Duodenal mucosa (tissue), 2 donors: Measurements from ENCODE around the gene TLX3.

Experiments
- H3K27ac ChIP-seq: one replicate; pipeline ENCODE4 v1.7.0; 2013; ENCODE audit warnings: low read depth, low read length
- H3K27me3 ChIP-seq, 2 donors: one replicate each; pipeline ENCODE4 v1.7.0; 2013; ENCODE audit warnings: low read length in 2 of 2, control low read depth in 1 of 2; ENCODE audit not compliant: insufficient read depth in 2 of 2, control insufficient read depth in 1 of 2
- H3K36me3 ChIP-seq, 2 donors: one replicate each; pipeline ENCODE4 v1.7.0; 2013; ENCODE audit warnings: low read length in 2 of 2, control low read depth in 1 of 2; ENCODE audit not compliant: insufficient read depth in 2 of 2, control insufficient read depth in 1 of 2
- H3K4me1 ChIP-seq, 2 donors: one replicate each; pipeline ENCODE4 v1.7.0; 2013; ENCODE audit warnings: low read length in 2 of 2, control low read depth in 1 of 2; ENCODE audit not compliant: insufficient read depth in 2 of 2, control insufficient read depth in 1 of 2
- H3K4me3 ChIP-seq, 2 donors: one replicate each; pipeline ENCODE4 v1.7.0; 2013; ENCODE audit warnings: low read length in 2 of 2, low read depth in 1 of 2
- H3K9ac ChIP-seq, 2 donors: one replicate each; pipeline ENCODE4 v1.7.0; 2013; ENCODE audit warnings: low read length in 2 of 2, low read depth in 1 of 2
- H3K9me3 ChIP-seq, 2 donors: one replicate each; pipeline ENCODE4 v1.7.0; 2013; ENCODE audit warnings: low read length in 2 of 2, control low read depth in 1 of 2; ENCODE audit not compliant: control insufficient read depth in 1 of 2

Gene TLX3

DNA sequence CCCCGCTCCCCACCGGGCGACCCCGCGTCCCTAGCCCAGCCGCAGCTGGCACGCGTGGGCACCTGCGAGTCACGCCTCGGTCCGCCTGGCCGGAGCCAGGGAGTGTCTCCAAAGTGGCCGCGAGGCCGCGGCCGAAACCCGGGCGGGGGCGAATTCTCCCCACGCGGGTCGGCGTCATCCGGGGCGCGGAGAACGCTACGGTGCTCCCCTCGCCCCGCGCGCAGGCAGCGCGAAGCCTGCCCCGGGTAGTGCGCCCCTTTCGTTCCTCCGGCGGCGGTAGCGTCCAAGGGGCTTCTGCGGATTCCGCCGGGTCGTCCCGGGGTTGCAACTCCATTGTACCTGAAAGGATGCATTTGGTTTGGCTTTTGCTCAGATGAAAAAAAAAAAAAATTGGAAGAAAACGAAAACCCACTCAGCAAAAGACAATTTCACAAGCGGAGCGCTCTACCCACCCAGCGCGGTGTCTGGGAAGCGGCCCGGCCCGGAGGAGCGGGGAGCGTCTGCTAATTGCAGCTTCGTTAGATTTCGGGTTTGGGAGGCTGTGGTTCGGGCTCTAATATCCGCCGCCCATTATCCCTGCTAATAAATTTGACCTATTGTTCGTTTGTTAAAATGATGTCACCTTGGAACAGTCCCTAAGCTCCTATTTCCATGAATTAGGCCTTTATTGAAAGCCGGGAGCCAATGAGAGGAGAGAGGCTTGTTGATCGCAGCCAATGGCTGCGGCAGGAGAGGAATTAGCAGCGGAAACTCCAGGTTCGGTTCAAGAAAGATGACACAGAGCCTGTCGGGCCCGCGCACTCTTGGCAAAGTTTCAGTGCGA, at the start of gene TLX3:
TSS of gene TLX3 (plus strand) at position 796 of the 823 bp plus-strand sequence. CDS start 118 bp downstream, outside the sequence.
- Histone ChIP-seq H3K9me3 (no peaks in the 10 kb centered on the region), H3K9ac (no peak within 1 kb of the TSS), H3K27me3 (peaks cover 90% of the 10 kb centered on the region in 2 donors), H3K36me3 (no peaks in the 10 kb centered on the region), H3K4me3 (no peak within 1 kb of the TSS), H3K27ac (no peak within 1 kb of the TSS), H3K4me1 (peaks cover 0 to 7% of the 10 kb centered on the region in 2 donors)

GRCh38 chr5:171261361-171261760, 47.7 kb upstream of the TLX3 start:
- Histone ChIP-seq H3K36me3 (no peaks in the 10 kb centered on the region), H3K9me3 (no peaks in the 10 kb centered on the region), H3K4me1 (no peaks in the 10 kb centered on the region), H3K27ac (no peak overlapping the region), H3K9ac (no peak overlapping the region), H3K27me3 (no peaks in the 10 kb centered on the region), H3K4me3 (no peak overlapping the region)

- Histone ChIP-seq H3K27ac (no peak overlapping the region), H3K9me3 (no peaks in the 10 kb centered on the region), H3K27me3 (no peaks in the 10 kb centered on the region), H3K36me3 (no peaks in the 10 kb centered on the region), H3K9ac (no peak overlapping the region), H3K4me1 (no peaks in the 10 kb centered on the region), H3K4me3 (no peak overlapping the region)
These were observed 47.1 kb upstream of the TLX3 start for GRCh38 chr5:171261904-171262303.

DNA sequence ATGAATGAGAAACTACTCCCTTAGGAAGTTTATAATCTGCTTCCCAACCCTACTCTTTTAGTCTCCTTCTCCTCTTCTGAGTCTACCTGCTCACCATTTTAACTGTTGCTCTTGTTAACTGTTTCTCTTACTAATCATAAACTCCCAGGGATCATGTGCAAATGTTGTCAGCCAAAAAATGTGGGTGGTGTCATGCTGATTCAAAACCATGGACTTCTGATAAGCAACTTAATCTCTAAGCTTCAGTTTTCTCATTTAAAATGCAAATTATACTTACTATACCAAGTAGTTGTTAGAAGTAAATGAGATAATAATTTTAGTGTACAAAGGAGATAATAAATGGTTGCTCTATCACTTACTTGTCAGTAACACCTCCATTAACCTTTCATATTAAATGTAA, 45.9 kb upstream of the TLX3 start:
- Histone ChIP-seq H3K36me3 (no peaks in the 10 kb centered on the region), H3K4me1 (no peaks in the 10 kb centered on the region), H3K27me3 (no peaks in the 10 kb centered on the region), H3K27ac (no peak overlapping the region), H3K9me3 (no peaks in the 10 kb centered on the region), H3K4me3 (no peak overlapping the region), H3K9ac (no peak overlapping the region)

DNA sequence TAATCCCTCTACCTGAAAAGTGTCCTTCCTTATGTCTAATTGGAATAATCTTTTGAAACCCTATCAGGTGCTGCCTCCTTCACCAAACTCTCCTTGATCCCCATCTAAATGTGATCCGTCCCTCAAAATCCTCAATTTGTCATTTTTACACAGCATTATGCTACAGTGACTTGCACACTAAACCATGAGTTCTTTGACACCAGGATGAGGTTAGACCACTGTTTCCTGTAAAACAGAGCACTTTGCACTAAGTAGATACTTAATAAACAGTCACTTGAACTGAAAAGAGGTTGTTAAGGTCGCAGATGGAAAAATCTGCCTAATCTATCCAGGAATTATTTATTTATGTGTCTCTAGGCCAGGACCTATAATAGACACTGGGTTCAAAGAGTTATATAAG, 44.2 kb upstream of the TLX3 start:
- Histone ChIP-seq H3K27me3 (no peaks in the 10 kb centered on the region), H3K4me1 (no peaks in the 10 kb centered on the region), H3K9me3 (no peaks in the 10 kb centered on the region), H3K9ac (no peak overlapping the region), H3K4me3 (no peak overlapping the region), H3K36me3 (no peaks in the 10 kb centered on the region), H3K27ac (no peak overlapping the region)

DNA sequence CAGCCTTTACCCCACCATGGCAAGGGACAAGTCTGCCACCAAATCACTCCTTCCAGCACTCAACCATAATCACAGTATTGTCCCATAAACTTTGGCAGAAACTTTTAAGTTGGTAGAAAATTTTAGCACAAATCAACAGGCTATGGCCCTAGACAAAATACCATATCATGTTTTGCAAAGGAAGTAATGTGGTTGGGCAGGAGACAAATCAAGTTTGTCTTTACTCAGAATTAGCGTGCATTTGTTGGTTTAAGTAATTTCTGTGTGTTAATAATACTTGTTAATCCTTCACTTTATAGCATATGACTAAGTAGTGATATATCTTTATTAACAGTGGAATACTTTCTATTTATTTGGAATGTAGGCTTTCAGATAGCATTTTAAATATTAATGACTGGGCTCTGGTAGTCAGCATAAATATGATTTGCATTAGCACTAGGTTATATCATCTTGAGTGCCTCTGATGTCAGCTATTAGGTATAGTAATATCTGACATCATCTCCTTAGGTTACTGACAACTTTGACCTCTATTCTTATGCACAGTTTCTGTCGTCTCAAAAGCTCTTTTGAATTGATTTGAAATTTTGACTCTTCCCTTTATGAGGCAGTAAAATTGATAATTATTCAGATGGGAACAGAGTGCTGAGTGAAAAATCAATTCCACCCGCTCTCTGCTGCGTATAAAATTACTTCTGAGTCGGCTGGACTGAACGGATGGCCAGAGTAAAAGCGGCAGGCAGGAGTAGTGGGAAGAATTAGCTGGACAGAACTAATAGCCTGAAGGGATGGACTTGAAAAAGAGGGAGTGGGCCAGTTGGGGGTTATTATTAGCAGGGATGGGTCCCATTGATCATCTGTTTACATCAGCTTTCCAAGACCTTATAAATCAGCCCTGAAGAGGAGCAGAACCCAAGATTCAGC, 40.1 kb upstream of the TLX3 start:
- Histone ChIP-seq H3K9ac (no peak overlapping the region), H3K27me3 (no peaks in the 10 kb centered on the region), H3K4me1 (no peaks in the 10 kb centered on the region), H3K36me3 (no peaks in the 10 kb centered on the region), H3K9me3 (no peaks in the 10 kb centered on the region), H3K27ac (no peak overlapping the region), H3K4me3 (no peak overlapping the region)

DNA sequence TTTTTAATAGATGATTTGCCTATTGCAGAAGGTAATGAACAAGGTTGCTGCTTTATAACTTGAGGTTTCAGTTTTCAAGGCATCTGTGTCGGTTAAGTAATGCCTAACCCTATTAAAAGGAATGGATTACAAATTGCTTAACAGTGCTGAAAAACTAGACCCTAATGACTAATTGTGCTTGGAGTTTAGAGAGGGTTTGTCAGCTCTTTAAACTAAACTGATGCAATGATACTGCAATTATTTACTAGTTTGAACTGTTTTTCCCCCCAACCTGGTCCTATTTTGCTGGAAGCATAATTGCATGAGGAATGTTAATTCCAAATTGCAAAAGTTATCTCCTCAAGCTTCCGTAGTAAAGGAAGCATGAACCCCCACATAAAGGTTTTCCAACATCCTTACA, 39.3 kb upstream of the TLX3 start:
- Histone ChIP-seq H3K4me3 (no peak overlapping the region), H3K27ac (no peak overlapping the region), H3K9me3 (no peaks in the 10 kb centered on the region), H3K27me3 (no peaks in the 10 kb centered on the region), H3K36me3 (no peaks in the 10 kb centered on the region), H3K9ac (no peak overlapping the region), H3K4me1 (no peaks in the 10 kb centered on the region)

DNA sequence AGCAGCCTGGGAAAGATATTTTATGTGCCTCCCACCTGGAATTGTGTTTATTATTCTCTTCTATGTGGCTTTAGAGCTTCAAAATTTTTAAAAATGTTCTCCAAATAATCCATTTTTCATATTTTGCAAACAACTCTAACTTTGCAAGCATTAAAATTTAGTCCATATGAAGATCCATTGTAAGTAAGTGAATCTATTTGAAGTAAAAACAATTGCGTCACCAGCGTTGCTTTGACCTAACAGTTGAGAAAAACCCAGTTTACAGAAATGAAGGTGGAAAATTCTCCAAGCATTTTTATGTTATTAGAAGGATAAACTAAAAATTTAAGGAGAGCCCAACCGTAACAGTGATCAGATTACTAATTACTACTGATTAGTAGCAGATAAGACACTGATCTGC, 38.9 kb upstream of the TLX3 start:
- Histone ChIP-seq H3K27me3 (no peaks in the 10 kb centered on the region), H3K4me1 (no peaks in the 10 kb centered on the region), H3K9me3 (no peaks in the 10 kb centered on the region), H3K27ac (no peak overlapping the region), H3K36me3 (no peaks in the 10 kb centered on the region), H3K4me3 (no peak overlapping the region), H3K9ac (no peak overlapping the region)

DNA sequence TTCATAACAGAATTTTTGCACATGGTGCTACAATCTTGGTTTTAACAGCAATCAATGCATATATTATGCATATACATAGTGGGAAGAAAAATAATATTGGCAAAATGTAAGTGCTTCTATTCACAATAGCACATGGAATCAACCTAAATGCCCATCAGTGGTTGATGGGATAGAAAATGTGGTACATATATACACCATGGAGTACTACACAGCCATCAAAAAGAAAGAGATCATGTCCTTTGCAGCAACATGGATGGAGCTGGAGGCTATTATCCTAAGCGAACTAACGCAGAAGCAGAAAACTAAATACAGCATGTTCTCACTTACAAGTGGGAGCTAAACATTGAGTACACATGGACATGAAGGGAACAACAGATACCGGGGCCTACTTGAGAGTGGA, 37.2 kb upstream of the TLX3 start:
- H3K27ac ChIP-seq = no peak overlapping the region
- H3K36me3 ChIP-seq = no peaks in the 10 kb centered on the region
- no peak overlapping the region for H3K4me3 ChIP-seq
- no peak overlapping the region for H3K9ac ChIP-seq
- H3K27me3 ChIP-seq = no peaks in the 10 kb centered on the region
- no peaks in the 10 kb centered on the region for H3K9me3 ChIP-seq
- no peaks in the 10 kb centered on the region for H3K4me1 ChIP-seq
